B cell (primary cell): ENCODE data around the gene CLSTN2. TPM values are rescaled to one million over a fixed set of nuclear protein-coding genes. Genes with fewer than 3 reads are reported as not detected.

Source experiments
- ATAC-seq: fragments of 200-7000 bp; cut with Tn5 transposase; one replicate; pipeline ENCODE4 v1.10.0; 2021; ENCODE audit warnings: low read depth, mild to moderate bottlenecking, moderate number of reproducible peaks, moderate library complexity
- CTCF ChIA-PET: fragments of 350-600 bp; sonication (Branson Sonifier 250); formaldehyde crosslinking; loops from one replicate; lab custom pipeline; 2021; ENCODE audit warnings: antibody characterized with exemption, inconsistent platforms; lab: Charles Lee
- POLR2A ChIA-PET: fragments of 350-600 bp; sonication (Branson Sonifier 250); formaldehyde crosslinking; loops from one replicate; lab custom pipeline; 2021; ENCODE audit warnings: antibody characterized with exemption; lab: Charles Lee
- DNase-seq: peaks from one replicate; pipeline ENCODE4 v3.0.0; 2013
- H2AFZ ChIP-seq: 2 replicates; pipeline ENCODE4 v1.6.1; 2012; ENCODE audit warnings: mild to moderate bottlenecking, low read depth, low read length; ENCODE audit not compliant: insufficient read depth, poor library complexity, severe bottlenecking
- H3K27ac ChIP-seq, 2 donors: 1 replicate in 1 of 2; 2 replicates in 1 of 2; pipeline ENCODE4 v1.5.1; 2012 to 2013; ENCODE audit warnings: low read length in 2 of 2, mild to moderate bottlenecking in 2 of 2, moderate library complexity in 1 of 2
- H3K27me3 ChIP-seq, 4 experiments: fragments of 200-600 bp in 1 of 4; sonication (generic) in 1 of 4; replicated peaks in 1 of 4; 1 replicate in 2 of 4; 2 replicates in 2 of 4; pipeline versions ENCODE4 v1.6.1 to v1.7.0; 2013 to 2016; ENCODE audit warnings: low read length in 3 of 4, mild to moderate bottlenecking in 2 of 4, mixed read lengths in 1 of 4, moderate library complexity in 1 of 4; ENCODE audit not compliant: insufficient read depth in 4 of 4, control insufficient read depth in 3 of 4; ENCODE audit errors: control extremely low read depth in 1 of 4
- H3K36me3 ChIP-seq, 2 experiments: replicated peaks in 1 of 2; 1 replicate in 1 of 2; 2 replicates in 1 of 2; pipeline versions ENCODE4 v1.6.1 to v1.7.1; 2013; ENCODE audit warnings: low read length in 1 of 2; ENCODE audit not compliant: insufficient read depth in 2 of 2, control insufficient read depth in 1 of 2; ENCODE audit errors: control extremely low read depth in 1 of 2, extremely low read depth in 1 of 2
- H3K4me1 ChIP-seq, 2 donors: fragments of 200-600 bp in 1 of 2; sonication (generic) in 1 of 2; 1 replicate in 1 of 2; 2 replicates in 1 of 2; pipeline versions ENCODE4 v1.5.1 to v1.6.1; 2013 to 2017; ENCODE audit warnings: low read length in 2 of 2; ENCODE audit not compliant: control insufficient read depth in 2 of 2, insufficient read depth in 2 of 2
- H3K4me2 ChIP-seq: replicated peaks from 2 replicates; pipeline ENCODE3; 2012; ENCODE audit warnings: mild to moderate bottlenecking, low read depth, low read length; ENCODE audit not compliant: poor library complexity, severe bottlenecking
- H3K4me3 ChIP-seq, 5 experiments: fragments of 200-600 bp in 1 of 5; sonication (generic) in 1 of 5; 1 replicate in 3 of 5; 2 replicates in 2 of 5; pipeline versions ENCODE4 v1.5.1 to v1.7.0; 2011 to 2016; ENCODE audit warnings: low read length in 4 of 5, mild to moderate bottlenecking in 4 of 5, low read depth in 2 of 5, control low read depth in 1 of 5, moderate library complexity in 1 of 5; ENCODE audit not compliant: insufficient read depth in 1 of 5; ENCODE audit errors: control extremely low read depth in 1 of 5, extremely low read depth in 1 of 5
- H3K79me2 ChIP-seq: fragments of 200-600 bp; sonication (generic); one replicate; pipeline ENCODE4 v1.6.0; 2016; ENCODE audit warnings: low read length; ENCODE audit not compliant: control insufficient read depth, insufficient read depth
- H3K9ac ChIP-seq: fragments of 200-600 bp; sonication (generic); 2 replicates; pipeline ENCODE4 v1.6.1; 2017; ENCODE audit warnings: mild to moderate bottlenecking, low read length, moderate library complexity
- H3K9me3 ChIP-seq, 3 donors: one replicate each; pipeline versions ENCODE4 v1.6.1 to v1.7.1; 2013; ENCODE audit warnings: low read length in 2 of 3; ENCODE audit not compliant: control insufficient read depth in 2 of 3, insufficient read depth in 1 of 3; ENCODE audit errors: control extremely low read depth in 1 of 3
- H4K20me1 ChIP-seq: 2 replicates; pipeline ENCODE4 v1.6.0; 2012; ENCODE audit warnings: mild to moderate bottlenecking, low read length; ENCODE audit not compliant: insufficient read depth, control insufficient read depth, poor library complexity, severe bottlenecking
- H3K27ac Mint-ChIP-seq: one replicate; pipeline ENCODE4 v1.8.0; 2021; ENCODE audit warnings: mixed read lengths
- H3K27me3 Mint-ChIP-seq: one replicate; pipeline ENCODE4 v1.8.0; 2021; ENCODE audit warnings: mixed read lengths
- H3K4me1 Mint-ChIP-seq: one replicate; pipeline ENCODE4 v1.8.0; 2021; ENCODE audit warnings: mixed read lengths
- H3K4me3 Mint-ChIP-seq: one replicate; pipeline ENCODE4 v1.8.0; 2021; ENCODE audit warnings: mixed read lengths
- H3K9me3 Mint-ChIP-seq: one replicate; pipeline ENCODE4 v1.8.0; 2022; ENCODE audit warnings: mixed read lengths; ENCODE audit not compliant: insufficient read depth
- EZH2 ChIP-seq: IDR thresholded peaks from 2 replicates; pipeline ENCODE4 v1.6.1; 2012; ENCODE audit warnings: borderline replicate concordance, low read depth, mild to moderate bottlenecking, moderate library complexity, low read length; ENCODE audit not compliant: insufficient read depth, poor library complexity, severe bottlenecking
- WGBS: methylation state at CpG from one replicate; pipeline ENCODE4 v1.1.5; 2013; ENCODE audit warnings: missing lambda C conversion rate; ENCODE audit not compliant: insufficient coverage; 5-methylcytosine and 5-hydroxymethylcytosine counted together
- intact Hi-C: fragments of 100-400 bp; cut with micrococcal nuclease; formaldehyde crosslinking; loops from one replicate; pipeline ENCODE4 v1.10.0; 2022
- polyA plus RNA-seq: library from polyadenylated mRNA; depleted of rRNA; stranded (reverse); fragments of >200 nt; gene quantifications from 2 replicates; pipeline ENCODE4 v1.2.3, GENCODE V29; 2012
- total RNA-seq, 2 donors: library from RNA; stranded (reverse); fragments of 120-200 nt in 1 of 2; gene quantifications; 1 replicate in 1 of 2; 2 replicates in 1 of 2; pipeline versions ENCODE4 v1.2.3 to v1.2.4, GENCODE V29; 2013 to 2022
- TF ChIP-seq, protein P1 (sequence below): fragments of 200-600 bp; IDR thresholded peaks from one replicate; pipeline ENCODE4 v1.8.0; 2022; ENCODE audit warnings: antibody characterized with exemption, mild to moderate bottlenecking

The CLSTN2 gene
- total and polyA plus RNA-seq, 2 donors (not counting 1 experiment from before 2014, with no cell fraction given) = not detected

DNA sequence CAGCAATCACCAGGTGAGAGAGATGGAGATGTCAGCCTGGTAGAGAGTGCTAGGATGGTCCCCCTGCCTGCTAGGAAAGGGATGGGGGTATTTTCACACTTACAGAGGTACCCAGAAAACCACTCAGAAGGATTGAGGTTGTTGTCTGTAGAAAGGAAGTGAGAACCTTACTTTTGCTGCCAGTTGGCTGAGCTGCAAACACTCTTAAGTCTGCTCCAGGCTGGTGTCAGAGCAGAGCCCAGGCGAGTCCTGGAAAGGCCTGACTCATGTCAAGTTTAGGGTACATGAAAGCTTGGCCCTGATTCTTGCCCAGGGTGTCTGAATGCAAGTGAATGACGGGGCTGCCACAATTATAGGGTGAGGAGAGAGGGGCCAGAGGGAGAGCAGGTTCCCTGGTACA, 528.4 kb downstream of the CLSTN2 start:
- no peaks in the 10 kb centered on the region for H3K4me1 ChIP-seq

GRCh38 chr3:140465988-140466387, 531.0 kb downstream of the CLSTN2 start:
- POLR2A ChIA-PET = no interaction called here
- no peaks in the 10 kb centered on the region for H3K4me1 ChIP-seq
- H3K36me3 ChIP-seq = no peaks in the 10 kb centered on the region
- H3K9me3 Mint-ChIP-seq = no peaks in the 10 kb centered on the region
- no peaks in the 10 kb centered on the region for H3K4me1 Mint-ChIP-seq
- CTCF ChIA-PET = no interaction called here
- H3K4me3 Mint-ChIP-seq = no peak overlapping the region
- no peak overlapping the region for H3K27ac ChIP-seq
- no peak overlapping the region for H3K4me2 ChIP-seq
- DNase-seq (no peak), ATAC-seq (no peak)
- no peaks in the 10 kb centered on the region for H3K9me3 ChIP-seq
- H4K20me1 ChIP-seq = no peaks in the 10 kb centered on the region
- TF ChIP-seq EZH2 = no peak
- TF ChIP-seq, protein P1, sequence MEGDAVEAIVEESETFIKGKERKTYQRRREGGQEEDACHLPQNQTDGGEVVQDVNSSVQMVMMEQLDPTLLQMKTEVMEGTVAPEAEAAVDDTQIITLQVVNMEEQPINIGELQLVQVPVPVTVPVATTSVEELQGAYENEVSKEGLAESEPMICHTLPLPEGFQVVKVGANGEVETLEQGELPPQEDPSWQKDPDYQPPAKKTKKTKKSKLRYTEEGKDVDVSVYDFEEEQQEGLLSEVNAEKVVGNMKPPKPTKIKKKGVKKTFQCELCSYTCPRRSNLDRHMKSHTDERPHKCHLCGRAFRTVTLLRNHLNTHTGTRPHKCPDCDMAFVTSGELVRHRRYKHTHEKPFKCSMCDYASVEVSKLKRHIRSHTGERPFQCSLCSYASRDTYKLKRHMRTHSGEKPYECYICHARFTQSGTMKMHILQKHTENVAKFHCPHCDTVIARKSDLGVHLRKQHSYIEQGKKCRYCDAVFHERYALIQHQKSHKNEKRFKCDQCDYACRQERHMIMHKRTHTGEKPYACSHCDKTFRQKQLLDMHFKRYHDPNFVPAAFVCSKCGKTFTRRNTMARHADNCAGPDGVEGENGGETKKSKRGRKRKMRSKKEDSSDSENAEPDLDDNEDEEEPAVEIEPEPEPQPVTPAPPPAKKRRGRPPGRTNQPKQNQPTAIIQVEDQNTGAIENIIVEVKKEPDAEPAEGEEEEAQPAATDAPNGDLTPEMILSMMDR = no peak
- no peaks in the 10 kb centered on the region for H3K27me3 Mint-ChIP-seq
- H3K79me2 ChIP-seq = no peaks in the 10 kb centered on the region
- H3K4me3 ChIP-seq = no peak overlapping the region
- no peak overlapping the region for H3K27ac Mint-ChIP-seq
- no peaks in the 10 kb centered on the region for H3K27me3 ChIP-seq
- no peak overlapping the region for H3K9ac ChIP-seq
- no peak overlapping the region for H2AFZ ChIP-seq
- intact Hi-C loops = no loop called here

More for the DNA sequence above, 528.4 kb downstream of the CLSTN2 start:
- no peak overlapping the region for H3K4me2 ChIP-seq
- no peak overlapping the region for H3K27ac Mint-ChIP-seq
- no peak overlapping the region for H3K27ac ChIP-seq
- intact Hi-C loops = no loop called here
- no peaks in the 10 kb centered on the region for H3K27me3 ChIP-seq
- H3K4me3 ChIP-seq = no peak overlapping the region
- WGBS = 62% methylated on average over 2 of the region's 2 CpGs
- H3K4me1 Mint-ChIP-seq = no peaks in the 10 kb centered on the region
- POLR2A ChIA-PET = no interaction called here
- CTCF ChIA-PET = no interaction called here
- H3K36me3 ChIP-seq = no peaks in the 10 kb centered on the region
- H3K27me3 Mint-ChIP-seq = no peaks in the 10 kb centered on the region
- no peaks in the 10 kb centered on the region for H3K9me3 ChIP-seq
- H2AFZ ChIP-seq = no peak overlapping the region
- H4K20me1 ChIP-seq = no peaks in the 10 kb centered on the region
- no peaks in the 10 kb centered on the region for H3K9me3 Mint-ChIP-seq
- no peak overlapping the region for H3K4me3 Mint-ChIP-seq
- TF ChIP-seq, protein P1 = no peak
- TF ChIP-seq EZH2 = no peak
- DNase-seq (no peak), ATAC-seq (no peak)
- no peak overlapping the region for H3K9ac ChIP-seq
- H3K79me2 ChIP-seq = no peaks in the 10 kb centered on the region
